GM18517 (cell line): Measurements from ENCODE around the gene FOLR2.
"Not testable (repeated sequence)": the region's sequence is repeated elsewhere in the genome, so short reads cannot be mapped to it uniquely, and the experiment has no call there.

Experiments
- ATAC-seq: cut with Tn5 transposase; IDR thresholded peaks from one replicate; pipeline ENCODE4 v1.9.1; 2021; ENCODE audit warnings: mild to moderate bottlenecking, moderate library complexity; ENCODE audit not compliant: unreplicated experiment

Gene FOLR2

GRCh38 chr11:72266960-72267359 is 50.4 kb downstream of the FOLR2 start:
- ATAC-seq = not testable (repeated sequence)

- ATAC-seq = no peak
Measured at GRCh38 chr11:72267956-72268617, 51.5 kb downstream of the FOLR2 start.
